ENCODE measurements around the gene ZC3H18. TPM values are rescaled to one million over a fixed set of nuclear protein-coding genes. Genes with fewer than 3 reads are reported as not detected.

ZC3H18 gene
- total and polyA plus RNA-seq, 2 experiments from 2014 or later: 30.0 to 40.7 TPM

DNA sequence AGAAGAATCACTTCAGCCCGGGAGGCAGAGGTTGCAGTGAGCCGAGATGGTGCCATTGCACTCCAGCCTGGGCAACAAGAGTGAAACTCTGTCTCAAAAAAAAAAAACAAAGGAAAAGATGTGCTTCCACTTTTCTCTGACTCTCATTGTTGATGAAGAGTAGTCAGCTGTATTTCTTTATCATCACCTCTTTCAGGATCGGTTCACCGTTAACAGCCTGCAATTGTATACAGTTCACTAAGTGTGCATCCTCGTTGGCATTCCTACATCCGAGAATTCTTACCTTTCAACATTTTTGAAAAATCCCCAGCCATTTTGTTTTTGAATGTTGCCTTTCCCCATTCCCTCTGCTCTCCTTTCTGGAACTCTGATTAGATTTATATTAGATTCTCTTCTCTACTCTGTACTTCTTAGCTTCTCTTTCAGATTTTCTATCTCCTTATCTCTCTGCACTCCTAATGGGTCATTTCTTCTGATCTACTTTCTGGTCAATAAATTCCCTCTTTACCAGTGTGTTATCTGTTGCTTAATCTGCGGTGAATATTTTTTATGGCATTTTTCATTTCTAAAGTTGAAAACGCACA lies 26.9 kb upstream of the ZC3H18 start:
- H3K27me3 Mint-ChIP-seq (ENCODE audit: insufficient read depth, low read depth, poor library complexity): peaks cover 7% of the 10 kb centered on the region

More for the DNA sequence above, 26.9 kb upstream of the ZC3H18 start:
- Histone ChIP-seq H3K27me3 (ENCODE audit: insufficient read depth) (no peaks in the 10 kb centered on the region), H3K36me3 (ENCODE audit: insufficient read depth) (no peaks in the 10 kb centered on the region), H3K4me2 (no peak overlapping the region), H3K79me2 (replicated peaks; ENCODE audit: insufficient read depth) (no peaks in the 10 kb centered on the region), H3K9me2 (ENCODE audit: insufficient read depth) (no peaks in the 10 kb centered on the region), H3F3A (replicated peaks; ENCODE audit: low read depth) (no peaks in the 10 kb centered on the region), H4K20me1 (replicated peaks; ENCODE audit: insufficient read depth) (no peaks in the 10 kb centered on the region), H2AFZ (no peak overlapping the region), H3K4me1 (ENCODE audit: insufficient read depth) (no peaks in the 10 kb centered on the region), H3K4me3 (no peak overlapping the region), H3K27ac (ENCODE audit: low read depth) (no peak overlapping the region)
- peaks cover 27% of the 10 kb centered on the region for H3K9me3 Mint-ChIP-seq
- no peak overlapping the region for H3K27ac Mint-ChIP-seq
- DNase-seq (ENCODE audit: low spot score): no peak
- H3K36me3 Mint-ChIP-seq (ENCODE audit: low read depth): peaks cover 9% of the 10 kb centered on the region; the same call in 2 of the 3 replicates
- no peak overlapping the region for H3K4me3 Mint-ChIP-seq
- ATAC-seq: no peak
- H3K4me1 Mint-ChIP-seq: peaks cover 5% of the 10 kb centered on the region; the same call in 1 of the 3 replicates
- no peak for TF ChIP-seq EZH2 (IDR thresholded peaks at IDR 0.05; ENCODE audit: low read depth, unreplicated experiment)
- TF ChIP-seq ZNF114 (CRISPR knock-in tag; IDR thresholded peaks at IDR 0.05): no peak
- TF ChIP-seq POLR2AphosphoS5 (IDR thresholded peaks at IDR 0.05; ENCODE audit: low read depth): no peak
- TF ChIP-seq, protein P1, sequence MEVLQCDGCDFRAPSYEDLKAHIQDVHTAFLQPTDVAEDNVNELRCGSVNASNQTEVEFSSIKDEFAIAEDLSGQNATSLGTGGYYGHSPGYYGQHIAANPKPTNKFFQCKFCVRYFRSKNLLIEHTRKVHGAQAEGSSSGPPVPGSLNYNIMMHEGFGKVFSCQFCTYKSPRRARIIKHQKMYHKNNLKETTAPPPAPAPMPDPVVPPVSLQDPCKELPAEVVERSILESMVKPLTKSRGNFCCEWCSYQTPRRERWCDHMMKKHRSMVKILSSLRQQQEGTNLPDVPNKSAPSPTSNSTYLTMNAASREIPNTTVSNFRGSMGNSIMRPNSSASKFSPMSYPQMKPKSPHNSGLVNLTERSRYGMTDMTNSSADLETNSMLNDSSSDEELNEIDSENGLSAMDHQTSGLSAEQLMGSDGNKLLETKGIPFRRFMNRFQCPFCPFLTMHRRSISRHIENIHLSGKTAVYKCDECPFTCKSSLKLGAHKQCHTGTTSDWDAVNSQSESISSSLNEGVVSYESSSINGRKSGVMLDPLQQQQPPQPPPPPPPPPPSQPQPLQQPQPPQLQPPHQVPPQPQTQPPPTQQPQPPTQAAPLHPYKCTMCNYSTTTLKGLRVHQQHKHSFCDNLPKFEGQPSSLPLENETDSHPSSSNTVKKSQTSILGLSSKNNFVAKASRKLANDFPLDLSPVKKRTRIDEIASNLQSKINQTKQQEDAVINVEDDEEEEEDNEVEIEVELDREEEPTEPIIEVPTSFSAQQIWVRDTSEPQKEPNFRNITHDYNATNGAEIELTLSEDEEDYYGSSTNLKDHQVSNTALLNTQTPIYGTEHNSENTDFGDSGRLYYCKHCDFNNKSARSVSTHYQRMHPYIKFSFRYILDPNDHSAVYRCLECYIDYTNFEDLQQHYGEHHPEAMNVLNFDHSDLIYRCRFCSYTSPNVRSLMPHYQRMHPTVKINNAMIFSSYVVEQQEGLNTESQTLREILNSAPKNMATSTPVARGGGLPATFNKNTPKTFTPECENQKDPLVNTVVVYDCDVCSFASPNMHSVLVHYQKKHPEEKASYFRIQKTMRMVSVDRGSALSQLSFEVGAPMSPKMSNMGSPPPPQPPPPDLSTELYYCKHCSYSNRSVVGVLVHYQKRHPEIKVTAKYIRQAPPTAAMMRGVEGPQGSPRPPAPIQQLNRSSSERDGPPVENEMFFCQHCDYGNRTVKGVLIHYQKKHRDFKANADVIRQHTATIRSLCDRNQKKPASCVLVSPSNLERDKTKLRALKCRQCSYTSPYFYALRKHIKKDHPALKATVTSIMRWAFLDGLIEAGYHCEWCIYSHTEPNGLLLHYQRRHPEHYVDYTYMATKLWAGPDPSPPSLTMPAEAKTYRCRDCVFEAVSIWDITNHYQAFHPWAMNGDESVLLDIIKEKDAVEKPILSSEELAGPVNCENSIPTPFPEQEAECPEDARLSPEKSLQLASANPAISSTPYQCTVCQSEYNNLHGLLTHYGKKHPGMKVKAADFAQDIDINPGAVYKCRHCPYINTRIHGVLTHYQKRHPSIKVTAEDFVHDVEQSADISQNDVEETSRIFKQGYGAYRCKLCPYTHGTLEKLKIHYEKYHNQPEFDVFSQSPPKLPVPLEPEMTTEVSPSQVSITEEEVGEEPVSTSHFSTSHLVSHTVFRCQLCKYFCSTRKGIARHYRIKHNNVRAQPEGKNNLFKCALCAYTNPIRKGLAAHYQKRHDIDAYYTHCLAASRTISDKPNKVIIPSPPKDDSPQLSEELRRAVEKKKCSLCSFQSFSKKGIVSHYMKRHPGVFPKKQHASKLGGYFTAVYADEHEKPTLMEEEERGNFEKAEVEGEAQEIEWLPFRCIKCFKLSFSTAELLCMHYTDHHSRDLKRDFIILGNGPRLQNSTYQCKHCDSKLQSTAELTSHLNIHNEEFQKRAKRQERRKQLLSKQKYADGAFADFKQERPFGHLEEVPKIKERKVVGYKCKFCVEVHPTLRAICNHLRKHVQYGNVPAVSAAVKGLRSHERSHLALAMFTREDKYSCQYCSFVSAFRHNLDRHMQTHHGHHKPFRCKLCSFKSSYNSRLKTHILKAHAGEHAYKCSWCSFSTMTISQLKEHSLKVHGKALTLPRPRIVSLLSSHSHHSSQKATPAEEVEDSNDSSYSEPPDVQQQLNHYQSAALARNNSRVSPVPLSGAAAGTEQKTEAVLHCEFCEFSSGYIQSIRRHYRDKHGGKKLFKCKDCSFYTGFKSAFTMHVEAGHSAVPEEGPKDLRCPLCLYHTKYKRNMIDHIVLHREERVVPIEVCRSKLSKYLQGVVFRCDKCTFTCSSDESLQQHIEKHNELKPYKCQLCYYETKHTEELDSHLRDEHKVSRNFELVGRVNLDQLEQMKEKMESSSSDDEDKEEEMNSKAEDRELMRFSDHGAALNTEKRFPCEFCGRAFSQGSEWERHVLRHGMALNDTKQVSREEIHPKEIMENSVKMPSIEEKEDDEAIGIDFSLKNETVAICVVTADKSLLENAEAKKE (CRISPR knock-in tag; IDR thresholded peaks at IDR 0.05): no peak
- no peak for TF ChIP-seq CTCF (conservative IDR thresholded peaks at IDR 0.05; ENCODE audit: low read depth in 2 of 2)
- no peak for TF ChIP-seq JUNB (IDR thresholded peaks at IDR 0.05; ENCODE audit: unreplicated experiment)
- no peak for TF ChIP-seq NANOG (IDR thresholded peaks at IDR 0.05; ENCODE audit: borderline replicate concordance)
- TF ChIP-seq, protein P2, sequence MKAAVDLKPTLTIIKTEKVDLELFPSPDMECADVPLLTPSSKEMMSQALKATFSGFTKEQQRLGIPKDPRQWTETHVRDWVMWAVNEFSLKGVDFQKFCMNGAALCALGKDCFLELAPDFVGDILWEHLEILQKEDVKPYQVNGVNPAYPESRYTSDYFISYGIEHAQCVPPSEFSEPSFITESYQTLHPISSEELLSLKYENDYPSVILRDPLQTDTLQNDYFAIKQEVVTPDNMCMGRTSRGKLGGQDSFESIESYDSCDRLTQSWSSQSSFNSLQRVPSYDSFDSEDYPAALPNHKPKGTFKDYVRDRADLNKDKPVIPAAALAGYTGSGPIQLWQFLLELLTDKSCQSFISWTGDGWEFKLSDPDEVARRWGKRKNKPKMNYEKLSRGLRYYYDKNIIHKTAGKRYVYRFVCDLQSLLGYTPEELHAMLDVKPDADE (IDR thresholded peaks at IDR 0.05): no peak
- TF ChIP-seq, protein P3, sequence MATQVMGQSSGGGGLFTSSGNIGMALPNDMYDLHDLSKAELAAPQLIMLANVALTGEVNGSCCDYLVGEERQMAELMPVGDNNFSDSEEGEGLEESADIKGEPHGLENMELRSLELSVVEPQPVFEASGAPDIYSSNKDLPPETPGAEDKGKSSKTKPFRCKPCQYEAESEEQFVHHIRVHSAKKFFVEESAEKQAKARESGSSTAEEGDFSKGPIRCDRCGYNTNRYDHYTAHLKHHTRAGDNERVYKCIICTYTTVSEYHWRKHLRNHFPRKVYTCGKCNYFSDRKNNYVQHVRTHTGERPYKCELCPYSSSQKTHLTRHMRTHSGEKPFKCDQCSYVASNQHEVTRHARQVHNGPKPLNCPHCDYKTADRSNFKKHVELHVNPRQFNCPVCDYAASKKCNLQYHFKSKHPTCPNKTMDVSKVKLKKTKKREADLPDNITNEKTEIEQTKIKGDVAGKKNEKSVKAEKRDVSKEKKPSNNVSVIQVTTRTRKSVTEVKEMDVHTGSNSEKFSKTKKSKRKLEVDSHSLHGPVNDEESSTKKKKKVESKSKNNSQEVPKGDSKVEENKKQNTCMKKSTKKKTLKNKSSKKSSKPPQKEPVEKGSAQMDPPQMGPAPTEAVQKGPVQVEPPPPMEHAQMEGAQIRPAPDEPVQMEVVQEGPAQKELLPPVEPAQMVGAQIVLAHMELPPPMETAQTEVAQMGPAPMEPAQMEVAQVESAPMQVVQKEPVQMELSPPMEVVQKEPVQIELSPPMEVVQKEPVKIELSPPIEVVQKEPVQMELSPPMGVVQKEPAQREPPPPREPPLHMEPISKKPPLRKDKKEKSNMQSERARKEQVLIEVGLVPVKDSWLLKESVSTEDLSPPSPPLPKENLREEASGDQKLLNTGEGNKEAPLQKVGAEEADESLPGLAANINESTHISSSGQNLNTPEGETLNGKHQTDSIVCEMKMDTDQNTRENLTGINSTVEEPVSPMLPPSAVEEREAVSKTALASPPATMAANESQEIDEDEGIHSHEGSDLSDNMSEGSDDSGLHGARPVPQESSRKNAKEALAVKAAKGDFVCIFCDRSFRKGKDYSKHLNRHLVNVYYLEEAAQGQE (IDR thresholded peaks at IDR 0.05; ENCODE audit: unreplicated experiment): no peak
- TF ChIP-seq EZH2phosphoT487 (IDR thresholded peaks at IDR 0.05; ENCODE audit: unreplicated experiment): no peak
- no peak for TF ChIP-seq ZNF331 (CRISPR knock-in tag; IDR thresholded peaks at IDR 0.05; ENCODE audit: low read depth)
- no peak for TF ChIP-seq CREB1 (CRISPR knock-in tag; IDR thresholded peaks at IDR 0.05; ENCODE audit: low read depth)
- TF ChIP-seq STAT1 (IDR thresholded peaks at IDR 0.05; ENCODE audit: unreplicated experiment): no peak
